Fibroblast of pulmonary artery (primary cell): Measurements from ENCODE around the gene VIL1.

ENCODE experiments used
- DNase-seq: peaks from one replicate; pipeline ENCODE4 v3.0.0-alpha.2; 2010; ENCODE audit warnings: low read depth
- H3K4me3 ChIP-seq: replicated peaks from 2 replicates; pipeline ENCODE4 v1.5.1; 2011; ENCODE audit warnings: low read depth, mild to moderate bottlenecking, control low read depth, low read length, moderate library complexity
- CTCF ChIP-seq: IDR thresholded peaks from 2 replicates; pipeline ENCODE4 v1.5.1; 2011; ENCODE audit warnings: mild to moderate bottlenecking, control low read depth, low read length, inconsistent platforms; ENCODE audit errors: missing control alignments

Gene VIL1

GRCh38 chr2:218394298-218395089 lies 24.4 kb upstream of the VIL1 start:
- TF ChIP-seq CTCF = no peak
- no peak for DNase-seq
- no peak overlapping the region for H3K4me3 ChIP-seq

GRCh38 chr2:218395090-218395444 lies 23.9 kb upstream of the VIL1 start:
- H3K4me3 ChIP-seq = no peak overlapping the region
- no peak for TF ChIP-seq CTCF
- DNase-seq = no peak

- peak overlapping the region; percentile 48 for H3K4me3 ChIP-seq
- DNase-seq = no peak
- TF ChIP-seq CTCF = no peak
Observed at GRCh38 chr2:218395456-218395825, 23.5 kb upstream of the VIL1 start.

GRCh38 chr2:218395826-218396687 lies 22.9 kb upstream of the VIL1 start:
- peak overlapping the region; percentile 80 for H3K4me3 ChIP-seq
- TF ChIP-seq CTCF = peak; percentile 49
- DNase-seq = peak; percentile 98

GRCh38 chr2:218396688-218397462 lies 22.0 kb upstream of the VIL1 start:
- DNase-seq = peak; percentile 56
- H3K4me3 ChIP-seq = peak overlapping the region; percentile 80
- TF ChIP-seq CTCF = no peak

- TF ChIP-seq CTCF = no peak
- peak overlapping the region; percentile 80 for H3K4me3 ChIP-seq
- DNase-seq = no peak
Observed at GRCh38 chr2:218397463-218397819, 21.5 kb upstream of the VIL1 start.
